ENCODE measurements around the gene EFCAB13. TPM values are rescaled to one million over a fixed set of nuclear protein-coding genes. Genes with fewer than 3 reads are reported as not detected.

EFCAB13 gene
- total and polyA plus RNA-seq, 4 donors: 0.56 to 21.4 (median 3.6) TPM

DNA sequence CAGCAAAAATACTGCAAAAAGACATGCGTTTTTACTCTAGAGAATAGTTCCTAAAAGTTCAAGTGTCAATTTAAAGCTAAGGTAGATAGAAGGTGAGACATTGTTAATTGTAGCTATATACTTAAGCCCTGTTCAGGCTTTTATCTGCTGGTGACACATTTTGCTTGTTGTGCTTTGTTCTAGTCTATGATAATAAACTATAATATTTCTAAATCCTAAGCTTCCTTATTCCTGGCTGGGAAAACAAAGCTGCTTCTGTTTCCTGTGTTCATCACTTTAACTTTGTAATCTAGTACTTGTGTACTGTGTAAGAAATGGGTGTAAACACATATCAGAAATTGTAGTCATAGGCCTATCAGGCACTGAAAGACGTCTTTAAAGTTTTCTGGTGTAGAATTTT is 77.3 kb downstream of the EFCAB13 start:
- H3K9ac ChIP-seq (ENCODE audit: insufficient read depth in 1 of 2, low read length in 2 of 2): no peak overlapping the region
- H3K4me3 ChIP-seq: no peak overlapping the region
- no peak for TF ChIP-seq CTCF (IDR thresholded peaks at IDR 0.05; ENCODE audit: control extremely low read depth, extremely low read depth)
- 81 to 82% methylated on average over 2 of the region's 2 CpGs for WGBS, 2 donors
- no peaks in the 10 kb centered on the region for H3K27me3 ChIP-seq (ENCODE audit: control insufficient read depth in 3 of 3, insufficient read depth in 3 of 3, low read length in 2 of 3)
- no peak overlapping the region for H3K27ac ChIP-seq (ENCODE audit: low read depth in 1 of 2, low read length in 1 of 2)
- ATAC-seq (ENCODE audit: insufficient read depth, low FRiP score) (no peak), DNase-seq (no peak)
- H3K4me1 ChIP-seq (ENCODE audit: control insufficient read depth in 5 of 5, insufficient read depth in 5 of 5, low read length in 5 of 5): no peaks in the 10 kb centered on the region
- peaks cover 0 to 3% (median 0%) of the 10 kb centered on the region in 4 donors for H3K36me3 ChIP-seq (ENCODE audit: control insufficient read depth in 4 of 4, insufficient read depth in 4 of 4, low read length in 4 of 4)
- no peaks in the 10 kb centered on the region for H3K9me3 ChIP-seq (ENCODE audit: control insufficient read depth in 4 of 4, insufficient read depth in 3 of 4, low read length in 3 of 4)

DNA sequence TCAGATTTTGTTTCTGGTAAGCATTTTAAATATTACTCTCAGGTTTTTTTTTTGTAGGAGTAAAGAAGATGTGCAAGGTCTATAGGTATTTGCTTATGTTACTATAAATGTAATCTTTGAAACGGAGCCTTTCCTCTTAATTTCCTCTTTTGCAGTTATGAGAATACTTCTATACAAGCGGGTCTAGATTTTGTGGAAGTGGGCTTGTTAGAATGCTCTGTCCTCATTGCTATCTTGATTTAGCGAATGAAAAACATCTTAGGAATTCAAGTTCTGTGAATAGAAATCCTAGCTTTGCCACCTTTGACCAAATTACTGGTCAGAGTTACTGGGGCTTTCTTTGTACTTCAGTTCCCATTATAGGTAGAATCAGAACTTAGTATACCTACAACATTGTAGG is 80.3 kb downstream of the EFCAB13 start:
- no peaks in the 10 kb centered on the region for H3K9me3 ChIP-seq (ENCODE audit: control insufficient read depth in 4 of 4, insufficient read depth in 3 of 4, low read length in 3 of 4)
- WGBS, 2 donors: 69 to 78% methylated on average over 3 of the region's 3 CpGs
- DNase-seq (no peak), ATAC-seq (ENCODE audit: insufficient read depth, low FRiP score) (no peak)
- no peak overlapping the region for H3K9ac ChIP-seq (ENCODE audit: insufficient read depth in 1 of 2, low read length in 2 of 2)
- no peaks in the 10 kb centered on the region for H3K36me3 ChIP-seq (ENCODE audit: control insufficient read depth in 4 of 4, insufficient read depth in 4 of 4, low read length in 4 of 4)
- H3K27me3 ChIP-seq (ENCODE audit: control insufficient read depth in 3 of 3, insufficient read depth in 3 of 3, low read length in 2 of 3): no peaks in the 10 kb centered on the region
- TF ChIP-seq CTCF (IDR thresholded peaks at IDR 0.05; ENCODE audit: control extremely low read depth, extremely low read depth): no peak
- no peak overlapping the region for H3K27ac ChIP-seq (ENCODE audit: low read depth in 1 of 2, low read length in 1 of 2)
- no peak overlapping the region for H3K4me3 ChIP-seq
- H3K4me1 ChIP-seq (ENCODE audit: control insufficient read depth in 5 of 5, insufficient read depth in 5 of 5, low read length in 5 of 5): no peaks in the 10 kb centered on the region

- no peak overlapping the region for H3K9ac ChIP-seq (ENCODE audit: insufficient read depth in 1 of 2, low read length in 2 of 2)
- no peak for ATAC-seq (ENCODE audit: insufficient read depth, low FRiP score)
- no peaks in the 10 kb centered on the region for H3K9me3 ChIP-seq (ENCODE audit: control insufficient read depth in 4 of 4, insufficient read depth in 3 of 4, low read length in 3 of 4)
- no peak overlapping the region for H3K4me3 ChIP-seq
- no peaks in the 10 kb centered on the region for H3K4me1 ChIP-seq (ENCODE audit: control insufficient read depth in 5 of 5, insufficient read depth in 5 of 5, low read length in 5 of 5)
- H3K27ac ChIP-seq (ENCODE audit: low read depth in 1 of 2, low read length in 1 of 2): no peak overlapping the region
- DNase-seq: no peak
- H3K36me3 ChIP-seq (ENCODE audit: control insufficient read depth in 4 of 4, insufficient read depth in 4 of 4, low read length in 4 of 4): no peaks in the 10 kb centered on the region
- no peak for TF ChIP-seq CTCF (IDR thresholded peaks at IDR 0.05; ENCODE audit: control extremely low read depth, extremely low read depth)
- no peaks in the 10 kb centered on the region for H3K27me3 ChIP-seq (ENCODE audit: control insufficient read depth in 3 of 3, insufficient read depth in 3 of 3, low read length in 2 of 3)
Measured at GRCh38 chr17:47404875-47405274, 81.1 kb downstream of the EFCAB13 start.

DNA sequence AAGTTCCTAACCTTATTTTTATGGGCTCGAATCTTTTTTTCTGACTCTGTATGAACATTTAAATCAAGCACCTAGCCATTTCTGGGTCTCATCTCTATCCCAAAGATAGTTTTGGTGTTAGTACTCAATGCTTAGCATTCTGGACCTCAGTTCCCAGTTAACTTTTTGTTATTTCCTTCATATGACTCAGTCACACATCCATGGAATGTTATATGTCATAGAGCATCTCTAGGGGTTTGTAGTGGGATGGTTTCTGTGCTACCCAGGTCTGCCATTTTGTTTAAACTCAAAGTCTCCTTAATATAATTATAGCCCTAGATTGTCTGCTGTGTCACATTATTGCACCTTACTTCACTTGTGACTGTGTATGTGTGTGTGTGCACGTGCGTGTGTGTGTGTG is 90.1 kb downstream of the EFCAB13 start:
- H3K36me3 ChIP-seq (ENCODE audit: control insufficient read depth in 4 of 4, insufficient read depth in 4 of 4, low read length in 4 of 4): no peaks in the 10 kb centered on the region
- H3K4me3 ChIP-seq: no peak overlapping the region
- no peak overlapping the region for H3K27ac ChIP-seq (ENCODE audit: low read depth in 1 of 2, low read length in 1 of 2)
- no peak overlapping the region for H3K9ac ChIP-seq (ENCODE audit: insufficient read depth in 1 of 2, low read length in 2 of 2)
- 98 to 100% methylated on average over 3 of the region's 3 CpGs for WGBS, 2 donors
- no peaks in the 10 kb centered on the region for H3K4me1 ChIP-seq (ENCODE audit: control insufficient read depth in 5 of 5, insufficient read depth in 5 of 5, low read length in 5 of 5)
- no peak for TF ChIP-seq CTCF (IDR thresholded peaks at IDR 0.05; ENCODE audit: control extremely low read depth, extremely low read depth)
- no peak for ATAC-seq (ENCODE audit: insufficient read depth, low FRiP score)
- no peak for DNase-seq
- no peaks in the 10 kb centered on the region for H3K9me3 ChIP-seq (ENCODE audit: control insufficient read depth in 4 of 4, insufficient read depth in 3 of 4, low read length in 3 of 4)
- H3K27me3 ChIP-seq (ENCODE audit: control insufficient read depth in 3 of 3, insufficient read depth in 3 of 3, low read length in 2 of 3): no peaks in the 10 kb centered on the region
